Gastrocnemius medialis (tissue), 4 donors: Measurements from ENCODE around the gene NPAS1.

Experiments
- POLR2A ChIP-seq, 2 donors: fragments of 450-650 bp; IDR thresholded peaks; one replicate each; pipeline ENCODE4 v1.6.1; 2017; ENCODE audit warnings: antibody characterized with exemption in 2 of 2, mild to moderate bottlenecking in 2 of 2, moderate library complexity in 2 of 2
- TF ChIP-seq, protein P1 (sequence below), 5 experiments: fragments of 450-650 bp in 3 of 5; fragments of 200-600 bp in 2 of 5; sonication (generic) in 2 of 5; IDR thresholded peaks in 4 of 5; conservative IDR thresholded peaks in 1 of 5; 1 replicate in 4 of 5; 2 replicates in 1 of 5; pipeline ENCODE4 v1.5.1; 2016 to 2019; ENCODE audit warnings: antibody characterized with exemption in 5 of 5, mild to moderate bottlenecking in 3 of 5, moderate library complexity in 3 of 5

DNA sequence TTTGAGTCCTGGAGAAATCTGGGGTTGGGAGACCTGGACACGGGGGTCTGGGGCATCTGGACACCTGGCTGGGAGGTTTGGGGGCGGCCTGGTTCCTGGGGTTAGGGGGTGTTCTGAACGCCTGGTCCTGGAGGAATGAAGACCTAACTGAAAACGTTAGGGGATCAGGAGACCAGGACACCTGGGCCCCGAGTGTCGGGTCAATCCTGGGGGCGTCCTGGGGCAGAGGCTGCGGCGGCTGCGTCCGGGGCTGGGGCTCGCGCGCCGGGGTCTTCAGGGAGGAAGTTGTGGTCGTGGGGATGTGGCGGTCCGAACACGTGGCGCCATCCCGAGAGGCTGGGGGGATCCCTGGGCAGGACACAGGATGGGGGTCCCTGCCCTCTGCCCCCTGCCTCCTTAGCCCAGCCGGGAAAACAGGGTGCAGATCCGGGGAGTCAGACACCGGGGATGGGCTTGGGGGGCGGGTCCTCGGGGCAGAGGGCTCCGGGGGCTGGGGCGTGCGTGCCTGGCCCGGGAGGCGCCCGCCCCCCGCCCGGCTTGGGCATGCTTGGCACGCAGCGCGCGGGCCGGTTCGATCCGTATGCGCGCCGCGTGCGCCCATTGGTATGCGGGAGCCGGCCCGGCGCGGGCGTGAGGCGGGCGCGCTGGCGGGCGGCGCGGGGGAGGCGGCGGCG is 632 bp downstream of the NPAS1 start:
- TF ChIP-seq, protein P1, sequence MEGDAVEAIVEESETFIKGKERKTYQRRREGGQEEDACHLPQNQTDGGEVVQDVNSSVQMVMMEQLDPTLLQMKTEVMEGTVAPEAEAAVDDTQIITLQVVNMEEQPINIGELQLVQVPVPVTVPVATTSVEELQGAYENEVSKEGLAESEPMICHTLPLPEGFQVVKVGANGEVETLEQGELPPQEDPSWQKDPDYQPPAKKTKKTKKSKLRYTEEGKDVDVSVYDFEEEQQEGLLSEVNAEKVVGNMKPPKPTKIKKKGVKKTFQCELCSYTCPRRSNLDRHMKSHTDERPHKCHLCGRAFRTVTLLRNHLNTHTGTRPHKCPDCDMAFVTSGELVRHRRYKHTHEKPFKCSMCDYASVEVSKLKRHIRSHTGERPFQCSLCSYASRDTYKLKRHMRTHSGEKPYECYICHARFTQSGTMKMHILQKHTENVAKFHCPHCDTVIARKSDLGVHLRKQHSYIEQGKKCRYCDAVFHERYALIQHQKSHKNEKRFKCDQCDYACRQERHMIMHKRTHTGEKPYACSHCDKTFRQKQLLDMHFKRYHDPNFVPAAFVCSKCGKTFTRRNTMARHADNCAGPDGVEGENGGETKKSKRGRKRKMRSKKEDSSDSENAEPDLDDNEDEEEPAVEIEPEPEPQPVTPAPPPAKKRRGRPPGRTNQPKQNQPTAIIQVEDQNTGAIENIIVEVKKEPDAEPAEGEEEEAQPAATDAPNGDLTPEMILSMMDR (IDR thresholded peaks at IDR 0.05 in 4 of 5, conservative IDR thresholded peaks at IDR 0.05 in 1 of 5): no peak
- no peak for TF ChIP-seq POLR2A (IDR thresholded peaks at IDR 0.05)
